ENCODE results near the gene PCED1B.
"Not testable (repeated sequence)": the region's sequence is repeated elsewhere in the genome, so short reads cannot be mapped to it uniquely, and the experiment has no call there.

PCED1B gene

GRCh38 chr12:47126246-47126645, 46.8 kb downstream of the PCED1B start:
- no peak for DNase-seq

- no peak for DNase-seq
Measured at GRCh38 chr12:47131011-47131410, 51.6 kb downstream of the PCED1B start.

DNA sequence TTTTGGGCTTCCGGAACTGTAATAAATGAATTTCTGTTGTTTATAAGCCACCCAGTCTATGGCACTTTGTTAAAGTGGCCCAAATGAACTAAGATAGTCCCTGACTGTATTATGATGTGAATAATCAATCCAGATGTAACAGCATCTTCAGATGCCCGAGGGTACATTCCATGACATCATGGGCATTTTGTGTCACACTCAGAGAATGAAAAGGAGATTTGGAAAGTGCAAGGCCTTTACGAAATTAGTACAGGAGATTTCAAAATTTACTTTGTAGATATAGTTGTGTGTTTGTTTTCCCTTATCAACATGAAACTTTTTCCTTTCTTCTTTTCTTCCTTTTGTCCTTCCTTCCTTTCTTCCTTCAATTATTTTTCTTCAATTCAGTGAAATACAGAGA, 54.6 kb downstream of the PCED1B start:
- DNase-seq = no peak

DNA sequence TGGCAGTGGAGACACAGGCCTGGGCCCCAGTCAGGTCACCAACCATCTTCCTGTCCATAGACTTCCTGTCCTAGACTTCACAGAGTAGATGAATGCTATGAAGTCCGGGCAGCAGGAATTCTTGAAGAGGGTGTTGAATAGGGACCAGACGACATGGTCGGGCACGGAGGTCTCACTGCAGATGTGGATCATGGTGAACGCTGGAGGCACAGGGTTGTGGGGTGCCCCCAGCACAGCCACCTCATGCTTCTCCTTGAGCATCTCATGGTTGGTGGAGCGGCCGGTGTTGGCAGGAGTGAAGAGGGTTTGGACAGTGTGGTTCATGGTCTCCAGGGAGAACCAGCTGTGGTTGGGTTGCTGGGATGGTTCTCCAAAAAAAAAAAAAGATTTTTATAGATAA, 56.2 kb downstream of the PCED1B start:
- DNase-seq = no peak

DNA sequence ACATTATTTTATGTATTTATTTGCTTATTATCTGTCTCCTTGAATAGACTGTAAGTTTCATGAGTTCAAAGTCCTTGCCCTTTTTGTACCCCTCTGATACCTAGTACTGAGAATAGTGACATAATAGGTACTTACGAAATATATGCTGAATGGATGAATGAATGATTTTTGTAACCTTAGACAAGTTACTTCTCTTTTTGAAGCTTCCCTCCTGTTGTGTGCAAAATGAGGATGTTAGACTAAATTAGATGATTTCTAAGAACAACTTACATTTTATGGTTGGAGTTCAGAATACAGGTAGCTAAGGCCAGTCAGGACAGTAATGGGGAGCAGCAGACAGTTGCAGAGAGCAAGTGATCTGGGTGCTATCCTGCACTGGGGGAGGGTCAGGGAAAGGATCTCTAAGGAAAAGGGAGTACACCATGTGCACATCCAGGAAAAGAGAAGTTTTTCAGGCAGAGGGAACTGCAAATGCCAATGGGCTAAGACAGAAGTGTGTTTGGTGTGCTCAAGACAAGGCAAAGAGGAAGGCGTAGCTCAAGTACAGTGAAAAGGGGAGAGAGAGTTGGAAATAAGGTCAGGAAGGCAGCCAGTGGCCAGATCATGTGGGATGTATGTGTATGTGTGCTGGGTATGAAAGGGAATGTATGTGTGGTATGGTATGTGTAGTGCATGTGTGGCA, 59.7 kb downstream of the PCED1B start:
- DNase-seq = no peak

DNA sequence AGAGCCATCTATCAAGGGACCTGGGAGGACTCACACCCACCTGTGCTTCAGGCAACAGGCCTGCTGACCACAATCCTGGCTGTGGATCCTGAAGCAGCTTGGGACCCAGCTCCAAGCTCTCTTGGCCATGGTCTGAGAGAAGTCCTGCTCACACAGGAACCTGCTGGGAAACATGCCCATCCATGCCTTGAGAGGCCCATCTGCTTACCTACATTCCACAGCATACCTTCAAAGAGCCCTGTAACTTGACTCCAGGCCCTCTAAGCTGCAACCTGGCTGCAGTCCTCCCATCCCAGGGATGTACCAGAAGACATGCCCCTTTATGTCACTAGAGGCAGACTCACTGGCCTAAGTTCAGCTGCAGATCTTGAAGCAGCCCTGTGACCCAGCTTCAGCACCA, 62.0 kb downstream of the PCED1B start:
- no peak for DNase-seq

DNA sequence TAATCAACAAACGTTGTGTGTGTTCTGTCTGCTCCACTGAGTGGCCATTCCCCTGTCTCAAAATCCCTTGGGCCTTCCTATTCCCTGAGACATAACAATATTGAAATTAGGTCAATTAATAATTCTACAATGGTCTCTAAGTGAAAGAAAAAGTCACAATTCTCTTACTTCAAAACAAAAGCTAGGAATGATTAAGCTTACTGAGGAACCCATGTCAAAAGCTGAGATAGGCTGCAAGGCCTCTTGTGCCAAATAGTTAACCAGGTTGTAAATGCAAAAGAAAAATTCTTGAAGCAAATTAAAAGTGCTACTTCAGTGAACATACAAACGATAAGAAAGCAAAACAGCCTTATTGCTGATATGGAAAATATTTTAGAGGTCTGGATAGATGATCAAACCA, 65.3 kb downstream of the PCED1B start:
- no peak for DNase-seq

- DNase-seq = peak; percentile 17
Measured at GRCh38 chr12:47145188-47145587, 65.8 kb downstream of the PCED1B start.

- DNase-seq = no peak
Measured at GRCh38 chr12:47147739-47148138, 68.3 kb downstream of the PCED1B start.

DNA sequence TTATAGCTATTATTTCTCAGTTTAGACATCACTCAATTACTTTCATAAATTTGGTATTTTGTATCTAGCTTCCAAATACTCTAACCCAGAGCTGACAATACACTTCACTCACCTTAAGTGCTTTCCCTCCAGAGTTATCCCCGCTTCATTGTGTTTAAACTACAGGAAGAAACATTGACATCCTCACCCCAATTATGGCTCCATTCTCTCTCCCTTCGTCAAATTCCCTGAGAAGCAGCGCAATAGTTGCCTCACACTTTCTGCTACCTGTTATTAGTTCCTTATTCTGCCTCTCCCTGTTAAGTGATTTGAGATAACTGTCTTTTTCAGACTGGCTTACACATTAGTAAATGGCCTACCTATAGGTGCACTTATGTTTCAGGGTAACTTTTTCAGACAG, 69.7 kb downstream of the PCED1B start:
- no peak for DNase-seq

- no peak for DNase-seq
Measured at GRCh38 chr12:47152095-47152494, 72.7 kb downstream of the PCED1B start.

- no peak for DNase-seq
Measured at GRCh38 chr12:47155457-47156166, 76.2 kb downstream of the PCED1B start.

DNA sequence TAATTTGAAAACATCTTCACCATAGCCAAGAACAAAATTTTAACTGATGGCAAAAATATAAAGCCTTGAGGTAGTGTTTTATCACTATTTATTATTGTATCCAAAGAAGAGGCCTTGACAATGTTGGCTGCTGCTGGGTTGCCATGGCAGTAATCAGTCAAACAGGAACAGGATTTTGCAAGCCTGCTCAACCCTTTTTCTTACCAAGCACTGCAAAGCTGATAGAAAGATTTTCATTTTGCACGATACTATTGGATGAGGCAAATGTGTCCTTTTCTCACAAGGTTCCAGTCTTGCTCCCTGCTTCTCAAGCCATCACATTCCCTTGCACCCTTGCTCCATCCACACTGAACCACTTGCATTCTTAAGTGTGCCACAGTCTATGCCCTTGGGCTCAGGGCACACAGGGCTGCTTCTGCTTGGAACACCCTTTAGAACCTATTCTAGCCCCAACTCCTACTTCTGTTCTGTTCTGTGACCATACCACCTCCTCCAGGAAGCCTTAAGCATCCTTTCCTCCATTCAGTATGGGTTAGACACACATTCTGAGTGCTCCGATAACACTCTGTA, 76.8 kb downstream of the PCED1B start:
- DNase-seq = peak; percentile 19

DNA sequence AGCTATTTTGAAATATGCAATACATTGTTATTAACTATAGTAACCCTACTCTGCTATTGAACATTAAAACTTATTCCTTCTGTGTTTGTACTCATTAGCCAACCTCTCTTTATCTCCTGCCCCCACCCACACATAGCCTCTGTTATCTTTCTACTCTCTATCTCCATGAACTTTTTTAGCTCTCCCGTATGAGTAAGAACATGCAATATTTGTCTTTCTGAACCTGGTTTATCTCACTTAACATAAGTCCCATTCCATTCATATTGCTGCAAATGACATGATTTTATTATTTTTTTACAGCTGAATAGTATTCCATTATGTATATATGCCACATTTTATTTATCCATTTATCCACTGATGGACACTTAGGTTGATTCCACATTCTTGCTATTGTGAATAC, 79.4 kb downstream of the PCED1B start:
- no peak for DNase-seq

GRCh38 chr12:47159348-47159747, 79.9 kb downstream of the PCED1B start:
- no peak for DNase-seq

GRCh38 chr12:47160316-47161244, 81.2 kb downstream of the PCED1B start:
- DNase-seq = no peak

GRCh38 chr12:47164116-47164515, 84.7 kb downstream of the PCED1B start:
- no peak for DNase-seq

- DNase-seq = no peak
Measured at GRCh38 chr12:47164724-47165439, 85.5 kb downstream of the PCED1B start.

DNA sequence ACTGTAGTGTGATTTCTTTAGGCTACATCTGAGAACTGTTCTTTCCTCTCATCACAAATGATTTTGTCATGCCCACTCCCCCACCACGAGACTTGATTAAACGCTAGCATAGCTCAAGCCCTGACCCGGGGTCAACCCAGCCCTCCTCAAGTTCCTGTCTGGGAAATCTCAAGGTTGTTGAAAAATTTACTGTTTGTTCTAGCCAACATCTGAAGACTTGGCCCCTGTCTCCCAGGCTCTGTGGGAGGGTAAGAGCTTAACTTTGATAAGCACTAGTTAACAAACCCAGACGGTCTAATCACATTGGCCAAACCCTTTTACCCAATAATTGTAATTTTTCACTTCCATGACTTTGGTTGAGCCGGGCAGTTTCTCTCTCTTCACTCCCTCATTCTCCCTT, 86.5 kb downstream of the PCED1B start:
- DNase-seq = no peak

DNA sequence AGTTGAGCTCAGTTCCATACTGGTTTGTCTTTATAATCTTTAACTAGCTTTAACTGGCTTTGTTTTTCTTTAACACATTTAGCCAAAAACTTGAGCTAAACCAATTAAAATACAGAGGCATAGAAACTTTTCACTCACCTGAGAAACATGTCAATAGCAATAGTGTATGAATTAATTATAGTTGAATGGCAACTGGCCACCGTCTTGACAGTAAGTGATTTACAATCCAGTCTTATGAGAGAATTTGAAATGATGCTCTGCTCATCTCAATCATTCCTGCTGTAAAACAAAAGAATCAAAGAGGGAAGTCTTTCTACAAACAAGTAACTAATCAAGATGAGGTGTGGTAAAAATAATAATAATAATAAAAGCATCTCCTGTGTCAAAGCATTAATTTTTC, 86.9 kb downstream of the PCED1B start:
- no peak for DNase-seq

DNA sequence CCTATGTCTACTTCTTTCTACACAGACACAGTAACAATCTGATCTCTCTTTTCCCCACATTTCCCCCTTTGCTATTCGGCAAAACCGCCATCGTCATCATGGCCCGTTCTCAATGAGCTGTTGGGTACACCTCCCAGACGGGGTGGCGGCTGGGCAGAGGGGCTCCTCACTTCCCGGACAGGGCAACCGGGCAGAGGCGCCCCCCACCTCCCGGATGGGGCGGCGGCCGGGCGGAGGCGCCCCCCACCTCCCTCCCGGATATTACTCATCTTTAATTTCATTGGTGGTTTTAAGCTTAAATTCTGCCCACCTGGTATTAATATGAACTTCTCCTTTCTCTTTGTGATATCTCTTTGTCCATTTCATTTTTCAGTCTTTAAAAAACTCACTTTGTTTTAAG, 90.9 kb downstream of the PCED1B start:
- DNase-seq = not testable (repeated sequence)

GRCh38 chr12:47178014-47178413, 98.6 kb downstream of the PCED1B start:
- DNase-seq = no peak

All from central memory CD4-positive, alpha-beta T cell (primary cell).